Psoas muscle (tissue), 8 donors: ENCODE data around the gene ADCY7. TPM values are rescaled to one million over a fixed set of nuclear protein-coding genes. Genes with fewer than 3 reads are reported as not detected.

Source experiments
- ATAC-seq, 4 donors: fragments of 200-7000 bp; cut with Tn5 transposase; one replicate each; pipeline ENCODE4 v1.9.1; 2020; ENCODE audit warnings: moderate library complexity in 3 of 4, mild to moderate bottlenecking in 2 of 4
- DNase-seq, 2 donors: peaks; one replicate each; pipeline ENCODE4 v3.0.0-alpha.2; 2020
- H3K27ac ChIP-seq: fragments of 200-600 bp; one replicate; pipeline ENCODE4 v1.8.0; 2022
- H3K27me3 ChIP-seq, 3 donors: fragments of 200-600 bp in 1 of 3; one replicate each; pipeline versions ENCODE4 v1.6.1 to v1.8.0; 2013 to 2022; ENCODE audit warnings: low read length in 2 of 3, mild to moderate bottlenecking in 2 of 3, moderate library complexity in 1 of 3; ENCODE audit not compliant: insufficient read depth in 3 of 3
- H3K36me3 ChIP-seq, 2 donors: fragments of 200-600 bp in 1 of 2; one replicate each; pipeline versions ENCODE4 v1.6.1 to v1.8.0; 2013 to 2022; ENCODE audit warnings: low read depth in 1 of 2, mild to moderate bottlenecking in 1 of 2, moderate library complexity in 1 of 2; ENCODE audit not compliant: insufficient read depth in 1 of 2
- H3K4me1 ChIP-seq: fragments of 200-600 bp; one replicate; pipeline ENCODE4 v1.8.0; 2022
- H3K4me3 ChIP-seq: fragments of 200-600 bp; one replicate; pipeline ENCODE4 v1.8.0; 2022; ENCODE audit warnings: mild to moderate bottlenecking
- H3K9me3 ChIP-seq: fragments of 200-600 bp; one replicate; pipeline ENCODE4 v1.8.0; 2022
- CTCF ChIP-seq: fragments of 200-600 bp; IDR thresholded peaks from one replicate; pipeline ENCODE4 v1.8.0; 2022; ENCODE audit warnings: antibody characterized with exemption
- WGBS, 3 donors: extraction: QIAGEN DNeasy Blood & Tissue Kit; methylation state at CpG; one replicate each; pipeline versions ENCODE4 v1.1.6 to v1.1.7; 2013; 5-methylcytosine and 5-hydroxymethylcytosine counted together
- intact Hi-C, 2 donors: fragments of 100-400 bp; cut with DNase I; formaldehyde crosslinking; loops; one replicate each; pipeline versions ENCODE4 v1.11.0 to v1.14.2; 2022
- polyA plus RNA-seq, 3 donors: library from polyadenylated mRNA; stranded (reverse); fragments of 200-250 nt; gene quantifications; one replicate each; pipeline ENCODE4 v1.2.3, GENCODE V29; 2013
- total RNA-seq, 4 donors: library from RNA; stranded (reverse); fragmentation: NEBNext Ultra II Directional in 2 of 4; extraction: Animal tissue kit (Norgen Biotek cat#: 25700) in 2 of 4; gene quantifications; one replicate each; pipeline versions ENCODE4 v1.2.1 to v1.2.4, GENCODE V29; 2021 to 2023
- donor health status: healthy with polysubstance abuse.
- donor health status: DM: no; HTN: no; CAD: no; lungs with moderate emphysema.
- donor health status: Bipolar disorder and iron deficiency.
- donor health status: healthy.
- donor health status: DM: yes; HTN: yes; CAD: no.
- donor health status: DM: no; HTN: no; CAD: no.
- donor health status: DM: no; HTN: no; CAD: no.
- donor health status: DM: yes; HTN: yes; CAD: no.

ADCY7 gene
- total and polyA plus RNA-seq, 7 donors, result 0.34 to 5.5 (median 3.1) TPM

GRCh38 chr16:50288026-50288425 is 21.7 kb downstream of the ADCY7 start:
- no peak for TF ChIP-seq CTCF
- 74 to 91% (median 88%) methylated on average over 14 to 17 of the region's 17 CpGs for WGBS, 3 donors
- peaks cover 6% of the 10 kb centered on the region for H3K4me1 ChIP-seq
- H3K36me3 ChIP-seq, result no peaks in the 10 kb centered on the region
- H3K4me3 ChIP-seq, result no peak overlapping the region
- no peak overlapping the region for H3K27ac ChIP-seq
- DNase-seq, result no peak
- H3K27me3 ChIP-seq, result no peaks in the 10 kb centered on the region
- no peaks in the 10 kb centered on the region for H3K9me3 ChIP-seq
- no peak for ATAC-seq
- intact Hi-C loops, result no loop called here

DNA sequence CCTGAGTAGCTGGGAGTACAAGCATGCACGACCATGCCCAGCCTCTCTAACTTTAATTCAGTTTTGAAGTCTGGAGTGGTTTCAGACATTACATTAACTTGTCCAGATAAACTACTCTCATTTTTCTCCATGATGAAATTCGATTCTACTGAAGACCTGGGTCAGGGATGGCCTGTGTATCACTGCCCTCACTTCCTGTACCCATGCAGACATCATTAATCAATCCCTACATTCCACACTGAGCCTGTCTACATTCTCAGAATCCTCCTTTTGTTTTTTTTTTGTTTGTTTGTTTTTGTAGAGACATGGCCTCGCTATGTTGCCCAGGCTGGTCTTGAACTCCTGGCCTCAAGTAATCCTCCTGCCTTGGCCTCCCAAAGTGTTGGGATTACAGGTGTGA is 22.6 kb downstream of the ADCY7 start:
- H3K4me3 ChIP-seq, result no peak overlapping the region
- no peak for ATAC-seq
- no peak for TF ChIP-seq CTCF
- H3K27ac ChIP-seq, result no peak overlapping the region
- no peaks in the 10 kb centered on the region for H3K27me3 ChIP-seq
- 82 to 89% (median 88%) methylated on average over 3 of the region's 3 CpGs for WGBS, 3 donors
- no peaks in the 10 kb centered on the region for H3K36me3 ChIP-seq
- H3K4me1 ChIP-seq, result no peaks in the 10 kb centered on the region
- intact Hi-C loops, result no loop called here
- H3K9me3 ChIP-seq, result no peaks in the 10 kb centered on the region
- no peak for DNase-seq

- intact Hi-C loops, result no loop called here
- Histone ChIP-seq H3K4me3 (no peak overlapping the region), H3K36me3 (no peaks in the 10 kb centered on the region), H3K27ac (no peak overlapping the region), H3K27me3 (no peaks in the 10 kb centered on the region), H3K4me1 (no peaks in the 10 kb centered on the region), H3K9me3 (no peaks in the 10 kb centered on the region)
- 86 to 91% (median 90%) methylated on average over 28 to 30 of the region's 30 CpGs for WGBS, 3 donors
- ATAC-seq, result no peak
- no peak for TF ChIP-seq CTCF
- no peak for DNase-seq
Observed at GRCh38 chr16:50289950-50290764, 23.8 kb downstream of the ADCY7 start.

DNA sequence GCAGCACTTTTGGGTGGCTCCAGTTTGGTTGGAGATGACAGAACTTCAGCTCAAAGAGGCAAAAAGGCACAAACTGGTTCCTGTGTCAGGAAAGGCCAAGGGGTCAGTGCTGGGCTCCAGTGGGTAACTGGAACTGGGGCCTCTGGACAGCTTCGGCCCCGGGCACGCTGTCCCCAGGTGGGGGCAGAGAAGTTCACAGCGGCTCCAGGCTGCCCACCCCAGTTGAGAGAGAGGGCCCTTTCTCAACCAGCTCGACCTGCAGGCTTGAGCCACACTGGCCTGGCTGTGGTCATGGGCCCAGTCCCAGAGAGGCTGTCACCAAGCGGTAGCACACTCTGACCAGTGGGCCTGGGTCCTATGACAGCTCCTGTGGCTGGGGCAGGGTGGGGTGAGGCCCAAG is 24.5 kb downstream of the ADCY7 start:
- H3K4me1 ChIP-seq, result no peaks in the 10 kb centered on the region
- no peak for TF ChIP-seq CTCF
- no peaks in the 10 kb centered on the region for H3K36me3 ChIP-seq
- H3K9me3 ChIP-seq, result no peaks in the 10 kb centered on the region
- no peak overlapping the region for H3K4me3 ChIP-seq
- intact Hi-C loops, result no loop called here
- WGBS, 3 donors, result 93 to 94% (median 94%) methylated on average over 6 of the region's 6 CpGs
- no peak overlapping the region for H3K27ac ChIP-seq
- ATAC-seq (no peak), DNase-seq (no peak)
- H3K27me3 ChIP-seq, result no peaks in the 10 kb centered on the region
